ENCODE results near the gene NDC80. TPM values are rescaled to one million over a fixed set of nuclear protein-coding genes. Genes with fewer than 3 reads are reported as not detected.

Gene NDC80
- total and polyA plus RNA-seq, 9 of the 15 experiments (the other 6 are each of a cell fraction or from before 2014, with no cell fraction given), result 65.2 to 97.9 (median 83.3) TPM

DNA sequence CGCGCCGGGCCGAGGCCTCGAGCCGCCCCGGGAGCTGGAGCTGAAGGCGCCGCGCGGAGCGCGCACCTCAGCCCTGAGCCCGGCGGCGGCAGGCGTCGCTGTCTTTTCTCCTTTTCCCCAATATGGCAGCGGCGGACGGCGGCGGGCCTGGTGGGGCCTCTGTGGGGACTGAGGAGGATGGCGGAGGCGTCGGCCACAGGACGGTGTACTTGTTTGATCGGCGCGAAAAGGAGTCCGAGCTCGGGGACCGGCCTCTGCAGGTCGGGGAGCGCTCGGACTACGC lies 84.5 kb downstream of the NDC80 start (continued):
- TF ChIP-seq SMAD3 (CRISPR knock-in tag; conservative IDR thresholded peaks at IDR 0.05) (no peak), NFRKB (IDR thresholded peaks at IDR 0.05; ENCODE audit: low read depth) (peak; percentile 56; the same call in 1 of the 2 replicates), ZNF217 (CRISPR knock-in tag; IDR thresholded peaks at IDR 0.05) (no peak), MAFG (tag; conservative IDR thresholded peaks at IDR 0.05) (no peak), BACH1 (tag; IDR thresholded peaks at IDR 0.05) (no peak), NFATC3 (IDR thresholded peaks at IDR 0.05) (no peak), CCAR2 (IDR thresholded peaks at IDR 0.05; ENCODE audit: low read depth, low read length) (no peak), ZKSCAN1 (IDR thresholded peaks at IDR 0.05; ENCODE audit: low read depth, low read length) (0 out of 2 replicates have a peak, but pooled peaks have one; percentile 5), YY1 (IDR thresholded peaks at IDR 0.05; ENCODE audit: borderline replicate concordance in 1 of 3, control insufficient read depth in 1 of 3, extremely low read depth in 1 of 3, insufficient read depth in 3 of 3, insufficient read length in 1 of 3, insufficient replicate concordance in 2 of 3, low read depth in 1 of 3, low read length in 2 of 3) (peak in 2 of 3 experiments; percentile 44 to 74), HOXB6 (CRISPR knock-in tag; IDR thresholded peaks at IDR 0.05; ENCODE audit: borderline replicate concordance) (no peak), TSC22D4 (tag; IDR thresholded peaks at IDR 0.05) (no peak), ZNF134 (CRISPR knock-in tag; conservative IDR thresholded peaks at IDR 0.05) (no peak)
- TF ChIP-seq, protein P1, sequence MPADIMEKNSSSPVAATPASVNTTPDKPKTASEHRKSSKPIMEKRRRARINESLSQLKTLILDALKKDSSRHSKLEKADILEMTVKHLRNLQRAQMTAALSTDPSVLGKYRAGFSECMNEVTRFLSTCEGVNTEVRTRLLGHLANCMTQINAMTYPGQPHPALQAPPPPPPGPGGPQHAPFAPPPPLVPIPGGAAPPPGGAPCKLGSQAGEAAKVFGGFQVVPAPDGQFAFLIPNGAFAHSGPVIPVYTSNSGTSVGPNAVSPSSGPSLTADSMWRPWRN (IDR thresholded peaks at IDR 0.05; ENCODE audit: low read depth), result no peak
- TF ChIP-seq, protein P2, sequence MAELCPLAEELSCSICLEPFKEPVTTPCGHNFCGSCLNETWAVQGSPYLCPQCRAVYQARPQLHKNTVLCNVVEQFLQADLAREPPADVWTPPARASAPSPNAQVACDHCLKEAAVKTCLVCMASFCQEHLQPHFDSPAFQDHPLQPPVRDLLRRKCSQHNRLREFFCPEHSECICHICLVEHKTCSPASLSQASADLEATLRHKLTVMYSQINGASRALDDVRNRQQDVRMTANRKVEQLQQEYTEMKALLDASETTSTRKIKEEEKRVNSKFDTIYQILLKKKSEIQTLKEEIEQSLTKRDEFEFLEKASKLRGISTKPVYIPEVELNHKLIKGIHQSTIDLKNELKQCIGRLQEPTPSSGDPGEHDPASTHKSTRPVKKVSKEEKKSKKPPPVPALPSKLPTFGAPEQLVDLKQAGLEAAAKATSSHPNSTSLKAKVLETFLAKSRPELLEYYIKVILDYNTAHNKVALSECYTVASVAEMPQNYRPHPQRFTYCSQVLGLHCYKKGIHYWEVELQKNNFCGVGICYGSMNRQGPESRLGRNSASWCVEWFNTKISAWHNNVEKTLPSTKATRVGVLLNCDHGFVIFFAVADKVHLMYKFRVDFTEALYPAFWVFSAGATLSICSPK (IDR thresholded peaks at IDR 0.05; ENCODE audit: borderline replicate concordance), result no peak
- TF ChIP-seq, protein P3, sequence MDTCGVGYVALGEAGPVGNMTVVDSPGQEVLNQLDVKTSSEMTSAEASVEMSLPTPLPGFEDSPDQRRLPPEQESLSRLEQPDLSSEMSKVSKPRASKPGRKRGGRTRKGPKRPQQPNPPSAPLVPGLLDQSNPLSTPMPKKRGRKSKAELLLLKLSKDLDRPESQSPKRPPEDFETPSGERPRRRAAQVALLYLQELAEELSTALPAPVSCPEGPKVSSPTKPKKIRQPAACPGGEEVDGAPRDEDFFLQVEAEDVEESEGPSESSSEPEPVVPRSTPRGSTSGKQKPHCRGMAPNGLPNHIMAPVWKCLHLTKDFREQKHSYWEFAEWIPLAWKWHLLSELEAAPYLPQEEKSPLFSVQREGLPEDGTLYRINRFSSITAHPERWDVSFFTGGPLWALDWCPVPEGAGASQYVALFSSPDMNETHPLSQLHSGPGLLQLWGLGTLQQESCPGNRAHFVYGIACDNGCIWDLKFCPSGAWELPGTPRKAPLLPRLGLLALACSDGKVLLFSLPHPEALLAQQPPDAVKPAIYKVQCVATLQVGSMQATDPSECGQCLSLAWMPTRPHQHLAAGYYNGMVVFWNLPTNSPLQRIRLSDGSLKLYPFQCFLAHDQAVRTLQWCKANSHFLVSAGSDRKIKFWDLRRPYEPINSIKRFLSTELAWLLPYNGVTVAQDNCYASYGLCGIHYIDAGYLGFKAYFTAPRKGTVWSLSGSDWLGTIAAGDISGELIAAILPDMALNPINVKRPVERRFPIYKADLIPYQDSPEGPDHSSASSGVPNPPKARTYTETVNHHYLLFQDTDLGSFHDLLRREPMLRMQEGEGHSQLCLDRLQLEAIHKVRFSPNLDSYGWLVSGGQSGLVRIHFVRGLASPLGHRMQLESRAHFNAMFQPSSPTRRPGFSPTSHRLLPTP (IDR thresholded peaks at IDR 0.05; ENCODE audit: borderline replicate concordance, extremely low read depth, insufficient read length), result no peak
- TF ChIP-seq, protein P4, sequence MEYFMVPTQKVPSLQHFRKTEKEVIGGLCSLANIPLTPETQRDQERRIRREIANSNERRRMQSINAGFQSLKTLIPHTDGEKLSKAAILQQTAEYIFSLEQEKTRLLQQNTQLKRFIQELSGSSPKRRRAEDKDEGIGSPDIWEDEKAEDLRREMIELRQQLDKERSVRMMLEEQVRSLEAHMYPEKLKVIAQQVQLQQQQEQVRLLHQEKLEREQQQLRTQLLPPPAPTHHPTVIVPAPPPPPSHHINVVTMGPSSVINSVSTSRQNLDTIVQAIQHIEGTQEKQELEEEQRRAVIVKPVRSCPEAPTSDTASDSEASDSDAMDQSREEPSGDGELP (CRISPR knock-in tag; IDR thresholded peaks at IDR 0.05; ENCODE audit: borderline replicate concordance), result no peak; the same call in 1 of the 2 replicates
- TF ChIP-seq, protein P5, sequence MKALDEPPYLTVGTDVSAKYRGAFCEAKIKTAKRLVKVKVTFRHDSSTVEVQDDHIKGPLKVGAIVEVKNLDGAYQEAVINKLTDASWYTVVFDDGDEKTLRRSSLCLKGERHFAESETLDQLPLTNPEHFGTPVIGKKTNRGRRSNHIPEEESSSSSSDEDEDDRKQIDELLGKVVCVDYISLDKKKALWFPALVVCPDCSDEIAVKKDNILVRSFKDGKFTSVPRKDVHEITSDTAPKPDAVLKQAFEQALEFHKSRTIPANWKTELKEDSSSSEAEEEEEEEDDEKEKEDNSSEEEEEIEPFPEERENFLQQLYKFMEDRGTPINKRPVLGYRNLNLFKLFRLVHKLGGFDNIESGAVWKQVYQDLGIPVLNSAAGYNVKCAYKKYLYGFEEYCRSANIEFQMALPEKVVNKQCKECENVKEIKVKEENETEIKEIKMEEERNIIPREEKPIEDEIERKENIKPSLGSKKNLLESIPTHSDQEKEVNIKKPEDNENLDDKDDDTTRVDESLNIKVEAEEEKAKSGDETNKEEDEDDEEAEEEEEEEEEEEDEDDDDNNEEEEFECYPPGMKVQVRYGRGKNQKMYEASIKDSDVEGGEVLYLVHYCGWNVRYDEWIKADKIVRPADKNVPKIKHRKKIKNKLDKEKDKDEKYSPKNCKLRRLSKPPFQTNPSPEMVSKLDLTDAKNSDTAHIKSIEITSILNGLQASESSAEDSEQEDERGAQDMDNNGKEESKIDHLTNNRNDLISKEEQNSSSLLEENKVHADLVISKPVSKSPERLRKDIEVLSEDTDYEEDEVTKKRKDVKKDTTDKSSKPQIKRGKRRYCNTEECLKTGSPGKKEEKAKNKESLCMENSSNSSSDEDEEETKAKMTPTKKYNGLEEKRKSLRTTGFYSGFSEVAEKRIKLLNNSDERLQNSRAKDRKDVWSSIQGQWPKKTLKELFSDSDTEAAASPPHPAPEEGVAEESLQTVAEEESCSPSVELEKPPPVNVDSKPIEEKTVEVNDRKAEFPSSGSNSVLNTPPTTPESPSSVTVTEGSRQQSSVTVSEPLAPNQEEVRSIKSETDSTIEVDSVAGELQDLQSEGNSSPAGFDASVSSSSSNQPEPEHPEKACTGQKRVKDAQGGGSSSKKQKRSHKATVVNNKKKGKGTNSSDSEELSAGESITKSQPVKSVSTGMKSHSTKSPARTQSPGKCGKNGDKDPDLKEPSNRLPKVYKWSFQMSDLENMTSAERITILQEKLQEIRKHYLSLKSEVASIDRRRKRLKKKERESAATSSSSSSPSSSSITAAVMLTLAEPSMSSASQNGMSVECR (CRISPR knock-in tag; IDR thresholded peaks at IDR 0.05), result no peak

All from K562 (cell line).